Tibial nerve (tissue), 4 donors: Measurements from ENCODE around the gene URB1. TPM values are rescaled to one million over a fixed set of nuclear protein-coding genes. Genes with fewer than 3 reads are reported as not detected.

Source experiments
- DNase-seq, 2 donors: peaks; one replicate each; pipeline ENCODE4 v3.0.0-alpha.2; 2019; ENCODE audit warnings: low spot score in 2 of 2
- H3K27ac ChIP-seq, 4 donors: fragments of 200-600 bp; sonication (generic) in 3 of 4; one replicate each; pipeline ENCODE4 v1.5.1; 2017 to 2019; ENCODE audit warnings: mild to moderate bottlenecking in 1 of 4
- H3K27me3 ChIP-seq, 2 donors: fragments of 200-600 bp; sonication (generic) in 1 of 2; one replicate each; pipeline versions ENCODE4 v1.5.1 to v1.6.0; 2017 to 2019
- H3K36me3 ChIP-seq, 3 donors: fragments of 200-600 bp; sonication (generic); one replicate each; pipeline ENCODE4 v1.5.1; 2018 to 2019
- H3K4me1 ChIP-seq, 4 donors: fragments of 200-600 bp; sonication (generic) in 3 of 4; one replicate each; pipeline ENCODE4 v1.5.1; 2017 to 2019
- H3K4me3 ChIP-seq, 4 donors: fragments of 200-600 bp; sonication (generic) in 3 of 4; one replicate each; pipeline ENCODE4 v1.5.1; 2017 to 2019; ENCODE audit warnings: mild to moderate bottlenecking in 1 of 4, moderate library complexity in 1 of 4
- H3K9me3 ChIP-seq, 4 donors: fragments of 200-600 bp; sonication (generic) in 3 of 4; one replicate each; pipeline ENCODE4 v1.5.1; 2017 to 2019
- CTCF ChIP-seq, 5 experiments: fragments of 200-600 bp in 3 of 5; fragments of 450-650 bp in 2 of 5; sonication (generic) in 3 of 5; IDR thresholded peaks; one replicate each; pipeline ENCODE4 v1.5.1; 2016 to 2019; ENCODE audit warnings: antibody characterized with exemption in 5 of 5, mild to moderate bottlenecking in 3 of 5, moderate library complexity in 2 of 5
- EP300 ChIP-seq, 2 donors: sonication (generic); formaldehyde crosslinking; IDR thresholded peaks; one replicate each; pipeline ENCODE4 v1.6.1; 2017; ENCODE audit warnings: antibody characterized with exemption in 2 of 2, mild to moderate bottlenecking in 1 of 2
- POLR2A ChIP-seq, 2 donors: fragments of 450-650 bp; IDR thresholded peaks; one replicate each; pipeline ENCODE4 v1.6.1; 2017; ENCODE audit warnings: antibody characterized with exemption in 2 of 2, mild to moderate bottlenecking in 2 of 2, moderate library complexity in 2 of 2
- WGBS, 2 donors: methylation state at CpG; one replicate each; pipeline ENCODE4 v1.1.5; 2018; 5-methylcytosine and 5-hydroxymethylcytosine counted together
- total RNA-seq, 4 donors: library from RNA; depleted of rRNA; stranded (reverse); fragments of >200 nt; gene quantifications; one replicate each; pipeline ENCODE4 v1.1.0, GENCODE V29; 2016

URB1 gene
- total RNA-seq, 4 donors from 2014 or later, result 18.6 to 29.4 (median 22.2) TPM

GRCh38 chr21:32380940-32381339, 11.9 kb downstream of the URB1 start:
- DNase-seq, result no peak
- Histone ChIP-seq H3K36me3 (peaks cover 0 to 71% (median 8%) of the 10 kb centered on the region in 3 donors), H3K27me3 (no peaks in the 10 kb centered on the region), H3K4me1 (peaks cover 0 to 9% (median 0%) of the 10 kb centered on the region in 4 donors), H3K27ac (peak overlapping the region in 1 of 4 donors; percentile 51), H3K9me3 (no peaks in the 10 kb centered on the region), H3K4me3 (no peak overlapping the region)
- 63 to 69% methylated on average over 4 of the region's 4 CpGs for WGBS, 2 donors
- TF ChIP-seq CTCF (IDR thresholded peaks at IDR 0.05), result no peak
- peak in 1 of 2 donors; percentile 27 for TF ChIP-seq EP300 (IDR thresholded peaks at IDR 0.05)
- no peak for TF ChIP-seq POLR2A (IDR thresholded peaks at IDR 0.05)

- no peak for TF ChIP-seq CTCF (IDR thresholded peaks at IDR 0.05)
- no peak for TF ChIP-seq EP300 (IDR thresholded peaks at IDR 0.05)
- TF ChIP-seq POLR2A (IDR thresholded peaks at IDR 0.05), result no peak
- Histone ChIP-seq H3K36me3 (peaks cover 0 to 80% (median 8%) of the 10 kb centered on the region in 3 donors), H3K4me1 (peaks cover 0 to 9% (median 0%) of the 10 kb centered on the region in 4 donors)
These were observed 13.9 kb downstream of the URB1 start for GRCh38 chr21:32378956-32379355.

GRCh38 chr21:32377991-32378390, 14.8 kb downstream of the URB1 start:
- H3K27me3 ChIP-seq, result no peaks in the 10 kb centered on the region
- H3K36me3 ChIP-seq, result peaks cover 0 to 71% (median 7%) of the 10 kb centered on the region in 3 donors
- no peak for DNase-seq
- TF ChIP-seq POLR2A (IDR thresholded peaks at IDR 0.05) (no peak), EP300 (IDR thresholded peaks at IDR 0.05) (no peak), CTCF (IDR thresholded peaks at IDR 0.05) (no peak)
- peaks cover 0 to 12% (median 0%) of the 10 kb centered on the region in 4 donors for H3K4me1 ChIP-seq
- no peaks in the 10 kb centered on the region for H3K9me3 ChIP-seq
- no peak overlapping the region for H3K4me3 ChIP-seq
- H3K27ac ChIP-seq, result peak overlapping the region in 2 of 4 donors; percentile 40 to 68
- WGBS, 2 donors, result 50 to 76% methylated on average over 7 of the region's 7 CpGs

More at GRCh38 chr21:32378956-32379355, 13.9 kb downstream of the URB1 start:
- WGBS, 2 donors, result 73 to 78% methylated on average over 5 of the region's 5 CpGs
- no peak for DNase-seq
- Histone ChIP-seq H3K27me3 (no peaks in the 10 kb centered on the region), H3K4me3 (no peak overlapping the region), H3K9me3 (no peaks in the 10 kb centered on the region), H3K27ac (peak overlapping the region in 2 of 4 donors; percentile 40 to 68)

DNA sequence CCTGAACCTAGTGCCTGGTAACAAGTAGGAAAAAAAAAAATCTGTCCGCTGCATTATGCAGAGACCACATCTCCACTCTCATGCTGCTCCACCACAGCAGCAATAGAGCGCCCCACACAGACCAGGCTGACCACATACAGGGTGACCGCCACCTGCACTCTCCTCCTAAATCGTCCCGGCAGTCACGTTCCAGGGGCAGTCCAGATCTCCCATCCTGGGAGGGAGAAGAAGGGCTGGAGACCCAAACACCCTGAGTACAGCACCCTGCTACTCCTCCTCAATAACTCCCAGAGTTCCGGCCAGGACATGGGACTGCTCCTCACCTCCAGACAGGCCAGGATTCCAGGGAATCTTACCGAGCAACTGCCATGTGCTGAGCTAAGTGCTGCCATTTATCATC, 15.3 kb downstream of the URB1 start:
- 90 to 94% methylated on average over 8 of the region's 8 CpGs for WGBS, 2 donors
- H3K36me3 ChIP-seq, result peaks cover 0 to 66% (median 2%) of the 10 kb centered on the region in 3 donors
- TF ChIP-seq POLR2A (IDR thresholded peaks at IDR 0.05), result no peak
- no peak for TF ChIP-seq CTCF (IDR thresholded peaks at IDR 0.05)
- TF ChIP-seq EP300 (IDR thresholded peaks at IDR 0.05), result no peak

DNA sequence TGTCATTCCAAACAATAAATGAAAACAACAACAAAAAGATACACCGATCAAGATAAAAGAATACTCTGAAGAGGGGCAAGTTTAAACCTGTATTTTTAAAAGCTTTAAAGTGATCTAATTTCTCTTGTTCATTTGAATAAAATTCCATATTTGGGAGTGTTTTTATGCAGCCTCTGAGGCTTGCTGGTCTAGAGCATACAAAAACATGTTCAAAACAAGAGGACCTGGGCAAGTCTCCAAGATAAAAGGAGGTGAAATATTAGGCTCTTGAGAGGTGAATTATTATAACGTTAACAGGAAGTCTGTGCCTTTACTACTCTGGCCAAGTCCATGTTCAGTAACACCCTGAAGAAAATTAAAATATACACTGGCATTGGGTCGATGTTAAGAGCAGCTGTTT, 20.1 kb downstream of the URB1 start:
- H3K9me3 ChIP-seq, result no peaks in the 10 kb centered on the region
- no peak overlapping the region for H3K4me3 ChIP-seq
- H3K4me1 ChIP-seq, result peaks cover 0 to 38% (median 10%) of the 10 kb centered on the region in 4 donors
- WGBS, 2 donors, result 46 to 61% methylated on average over 3 of the region's 3 CpGs
- H3K36me3 ChIP-seq, result peaks cover 0 to 51% (median 0%) of the 10 kb centered on the region in 3 donors
- no peak for TF ChIP-seq CTCF (IDR thresholded peaks at IDR 0.05)
- no peak for TF ChIP-seq EP300 (IDR thresholded peaks at IDR 0.05)
- no peak for TF ChIP-seq POLR2A (IDR thresholded peaks at IDR 0.05)
- no peak for DNase-seq
- H3K27ac ChIP-seq, result peak overlapping the region in 3 of 4 donors; percentile 44 to 83 (median 78)
- no peaks in the 10 kb centered on the region for H3K27me3 ChIP-seq

More for the DNA sequence above, 15.3 kb downstream of the URB1 start:
- no peaks in the 10 kb centered on the region for H3K9me3 ChIP-seq
- H3K27ac ChIP-seq, result peak overlapping the region in 2 of 4 donors; percentile 40 to 68
- no peak overlapping the region for H3K4me3 ChIP-seq
- H3K27me3 ChIP-seq, result no peaks in the 10 kb centered on the region
- no peak for DNase-seq
- peaks cover 0 to 17% (median 0%) of the 10 kb centered on the region in 4 donors for H3K4me1 ChIP-seq
